Smooth muscle cell of the coronary artery (primary cell): Measurements from ENCODE around the gene TOR4A. TPM values are rescaled to one million over a fixed set of nuclear protein-coding genes. Genes with fewer than 3 reads are reported as not detected.

ENCODE experiments used
- total RNA-seq: library from RNA; depleted of rRNA; stranded (reverse); fragments of >200 nt; gene quantifications from 2 replicates; pipeline ENCODE4 v1.2.3, GENCODE V29; 2014; ENCODE audit warnings: low replicate concordance

Gene TOR4A
- total RNA-seq, result 1.9 and 16.6 TPM in 2 replicates

DNA sequence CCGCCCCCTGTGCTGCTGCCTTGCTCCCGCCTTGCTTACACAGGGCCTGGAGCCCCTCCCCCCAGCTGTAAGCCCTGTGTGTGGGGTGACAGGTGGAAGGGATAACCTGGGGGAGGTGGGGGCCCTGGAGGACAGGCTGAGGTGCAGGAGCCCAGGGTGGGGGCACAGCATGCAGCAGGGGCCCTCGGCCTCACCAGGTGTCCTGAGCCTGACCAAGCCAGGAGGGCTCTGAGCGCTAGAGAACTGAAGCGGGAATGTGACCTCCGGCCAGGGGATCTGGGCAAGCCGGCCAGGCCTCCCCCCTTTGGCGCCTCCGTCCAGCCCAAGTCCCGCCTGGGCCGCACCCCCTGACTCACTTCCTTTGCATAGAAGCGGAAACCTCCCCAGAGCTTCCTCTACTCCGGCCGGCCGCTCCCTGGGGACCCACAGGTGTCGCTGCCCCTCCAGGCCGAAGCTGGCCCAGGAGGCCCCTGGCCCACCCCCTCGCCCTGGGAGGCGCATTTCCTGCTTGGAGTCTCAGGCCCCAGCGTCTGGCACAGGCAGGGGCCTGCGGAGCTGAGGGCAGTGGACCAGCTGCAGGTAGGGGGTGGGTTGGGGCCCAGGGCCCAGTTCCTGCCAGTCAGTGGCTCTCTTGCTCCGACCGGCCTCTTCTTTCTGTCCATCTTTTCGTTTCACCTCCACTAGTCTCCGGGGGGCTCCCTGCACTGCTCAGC lies at the start of gene TOR4A:
TOR4A (plus strand) TSS at position 398 of the 713 bp plus-strand sequence. CDS start 964 bp downstream, outside the sequence.

DNA sequence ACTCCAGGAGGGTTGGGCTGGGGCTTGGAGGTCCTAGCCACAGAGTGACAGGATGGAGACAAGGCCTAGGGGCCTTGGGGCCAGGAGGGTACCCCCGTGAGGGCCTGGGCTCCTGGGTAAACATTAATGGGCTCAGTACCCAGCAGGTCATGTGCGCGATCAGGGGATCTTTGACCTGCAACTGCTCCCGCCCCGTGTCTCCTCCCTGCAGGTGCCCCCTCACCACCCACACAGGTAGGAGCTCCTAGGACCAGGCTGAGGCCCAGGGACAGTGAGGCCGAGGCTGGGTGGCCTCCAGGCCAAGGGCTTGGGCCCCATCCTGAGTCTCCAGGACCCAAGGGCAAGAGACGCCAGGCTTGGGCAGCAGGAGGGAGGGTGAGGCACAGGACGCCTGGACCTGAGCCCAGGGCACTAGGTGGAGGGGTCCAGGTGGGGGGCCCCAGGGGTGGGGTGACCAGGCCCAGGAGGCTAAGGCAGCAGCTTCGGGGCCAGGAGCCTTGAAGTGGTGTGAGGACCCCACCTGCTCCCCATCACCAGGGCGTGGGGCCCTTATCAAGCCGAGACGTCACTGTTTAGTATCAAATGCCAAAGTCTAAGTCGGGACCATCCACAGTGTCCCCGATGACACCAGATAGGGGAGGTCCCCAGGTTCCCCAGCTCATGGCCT lies 46.7 kb upstream of the TOR4A start, which contains the start of gene SLC34A3:
SLC34A3 (plus strand) TSS at position 197 of the 667 bp plus-strand sequence. CDS start 802 bp downstream, outside the sequence.

DNA sequence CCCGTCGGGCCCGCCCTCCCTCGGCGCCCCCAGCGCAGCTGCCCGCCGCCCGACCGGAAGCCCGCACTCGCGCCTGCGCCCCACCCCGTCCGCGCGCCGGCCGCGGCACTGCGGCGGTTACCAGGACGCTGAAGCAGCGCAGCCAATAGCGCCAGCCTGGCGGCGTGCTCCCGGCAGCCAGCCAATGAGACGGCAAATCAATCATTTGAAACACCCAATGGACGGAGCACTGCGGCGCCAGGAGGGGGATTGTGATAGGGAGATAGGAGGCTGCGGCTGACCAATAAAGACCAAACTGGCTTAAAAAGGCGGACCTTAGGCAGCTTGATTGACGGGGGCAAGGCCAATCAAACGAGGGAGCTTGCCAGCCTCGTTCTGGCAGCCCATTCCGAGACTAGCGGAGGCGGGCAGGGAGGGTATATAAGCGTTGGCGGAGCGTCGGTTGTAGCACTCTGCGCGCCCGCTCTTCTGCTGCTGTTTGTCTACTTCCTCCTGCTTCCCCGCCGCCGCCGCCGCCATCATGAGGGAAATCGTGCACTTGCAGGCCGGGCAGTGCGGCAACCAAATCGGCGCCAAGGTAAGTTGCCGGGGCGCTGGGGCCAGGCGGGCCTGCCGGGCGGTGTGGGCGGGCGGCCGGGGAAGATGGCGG lies 36.6 kb upstream of the TOR4A start, which contains the start of gene TUBB4B:
TUBB4B (plus strand) TSS at position 447 of the 649 bp plus-strand sequence; CDS start at position 521, 74 bp downstream.

DNA sequence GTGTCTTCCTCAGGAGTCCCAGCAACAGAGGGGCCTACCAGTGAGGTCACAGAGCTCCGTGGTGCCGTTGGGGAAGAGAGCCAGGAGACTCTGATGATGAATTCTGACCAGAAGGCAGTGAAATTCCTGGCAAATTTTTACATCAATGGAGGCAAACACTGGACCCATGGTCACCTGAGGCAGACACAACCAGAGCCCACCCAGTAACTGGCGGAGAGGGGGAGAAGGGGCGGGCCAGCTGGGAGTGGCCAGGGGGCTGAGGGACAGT lies 26.4 kb upstream of the TOR4A start, which contains the start of gene STPG3:
STPG3 (plus strand) TSS at position 93 of the 268 bp plus-strand sequence; CDS start at position 94, 1 bp downstream.

DNA sequence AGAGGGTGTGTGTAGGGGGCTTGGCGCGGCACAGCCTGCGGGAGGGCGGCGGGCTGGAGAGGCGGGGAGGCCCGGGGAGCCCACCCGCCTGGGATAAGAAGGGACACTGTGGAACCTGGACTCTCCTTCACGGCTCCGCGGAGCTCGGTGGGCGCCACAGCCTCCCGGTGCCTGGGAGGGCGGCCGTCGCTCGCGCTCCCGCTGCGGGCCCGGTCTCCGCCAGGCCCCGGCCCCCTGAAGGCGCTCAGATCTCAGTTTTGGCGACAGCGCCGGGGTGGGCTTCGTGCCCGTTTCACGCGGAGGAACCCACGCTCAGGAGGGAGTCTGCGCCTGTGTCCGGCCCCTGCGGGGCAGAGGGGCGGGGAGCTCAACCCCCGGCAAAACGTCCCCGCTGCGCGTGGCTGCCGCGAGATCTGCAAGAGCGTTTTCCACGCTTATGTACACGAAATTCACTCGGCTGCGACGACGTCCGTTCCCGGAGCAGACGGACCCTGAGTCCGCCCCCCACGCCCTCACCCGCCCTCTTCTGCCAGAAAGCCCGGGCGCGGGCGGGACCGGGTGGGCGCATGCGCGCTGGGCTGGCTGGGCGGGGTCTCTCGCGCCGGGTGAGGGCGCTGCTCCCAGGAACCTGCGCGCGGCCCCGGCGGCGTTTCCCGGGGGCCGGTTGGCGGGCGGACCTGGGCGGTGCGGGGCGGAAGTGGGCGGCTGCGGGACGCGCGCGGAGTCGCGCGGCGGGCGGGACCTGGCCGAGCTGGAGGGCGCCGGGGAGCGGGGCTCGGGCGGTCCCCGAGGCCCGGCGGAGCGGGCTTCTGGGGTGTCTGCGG lies 22.7 kb upstream of the TOR4A start, which contains the start of gene NELFB:
NELFB (plus strand) TSS at position 704 of the 824 bp plus-strand sequence.

DNA sequence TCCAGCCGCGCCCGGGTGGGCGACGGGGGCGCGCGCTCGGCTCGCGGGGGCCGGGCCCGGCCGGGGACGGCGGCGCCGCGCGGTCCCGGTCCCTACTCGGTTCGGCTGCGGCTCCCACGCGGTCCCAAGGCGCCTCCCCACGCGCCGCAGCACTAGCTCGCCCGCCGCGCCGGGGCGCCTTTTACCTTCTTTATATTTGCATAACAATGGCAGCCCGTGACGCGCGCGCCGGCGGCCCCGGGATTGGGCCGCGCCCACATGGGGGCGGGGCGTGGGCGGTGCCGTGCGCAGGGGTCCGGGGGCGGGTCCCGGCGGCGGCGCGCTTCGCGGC lies 24.6 kb downstream of the TOR4A start, which contains the start of gene NRARP:
NRARP (minus strand) TSS at position 154 of the 331 bp plus-strand sequence. CDS start 343 bp downstream, outside the sequence.

Other genes starting within 250 kb of the TOR4A start
- gene ABCA2, start 249.5 kb upstream of the TOR4A start, total RNA-seq, result 13.4 and 39.3 TPM in 2 replicates
- not detected in 2 replicates for gene FUT7, start 245.6 kb upstream of the TOR4A start, total RNA-seq
- gene NPDC1, start 231.5 kb upstream of the TOR4A start, total RNA-seq, result 9.5 and 11.6 TPM in 2 replicates
- not detected in 2 replicates for gene ENTPD2, start 223.7 kb upstream of the TOR4A start, total RNA-seq
- under 0.01 and 2.2 TPM in 2 replicates for gene SAPCD2, start 207.2 kb upstream of the TOR4A start, total RNA-seq
- gene UAP1L1, start 200.2 kb upstream of the TOR4A start, total RNA-seq, result 12.3 and 12.9 TPM in 2 replicates
- 69.0 and 76.6 TPM in 2 replicates for gene MAN1B1, start 190.7 kb upstream of the TOR4A start, total RNA-seq
- gene DPP7, start 163.0 kb upstream of the TOR4A start, total RNA-seq, result 93.0 and 99.2 TPM in 2 replicates
- under 0.01 TPM in 1 of 2 replicates, not detected in the other for gene GRIN1, start 138.6 kb upstream of the TOR4A start, total RNA-seq
- gene LRRC26, start 107.7 kb upstream of the TOR4A start, total RNA-seq, result not detected in 2 replicates
- not detected in 2 replicates for gene TMEM210, start 105.7 kb upstream of the TOR4A start, total RNA-seq
- 20.3 and 24.0 TPM in 2 replicates for gene ANAPC2, start 89.2 kb upstream of the TOR4A start, total RNA-seq
- 52.3 and 82.1 TPM in 2 replicates for gene SSNA1, start 89.0 kb upstream of the TOR4A start, total RNA-seq
- gene TPRN, start 77.0 kb upstream of the TOR4A start, total RNA-seq, result 1.5 and 4.6 TPM in 2 replicates
- 23.2 and 25.3 TPM in 2 replicates for gene TMEM203, start 72.1 kb upstream of the TOR4A start, total RNA-seq
- 1.6 and 3.2 TPM in 2 replicates for gene NDOR1, start 72.0 kb upstream of the TOR4A start, total RNA-seq
- not detected in 2 replicates for gene RNF208, start 55.5 kb upstream of the TOR4A start, total RNA-seq
- 0.12 and 0.30 TPM in 2 replicates for gene CYSRT1, start 52.6 kb upstream of the TOR4A start, total RNA-seq
- under 0.01 TPM in 1 of 2 replicates, not detected in the other for gene RNF224, start 50.2 kb upstream of the TOR4A start, total RNA-seq
- not detected in 2 replicates for gene SLC34A3, start 46.8 kb upstream of the TOR4A start, total RNA-seq
- gene TUBB4B, start 36.4 kb upstream of the TOR4A start, total RNA-seq, result 117 and 143 TPM in 2 replicates
- not detected in 2 replicates for gene STPG3, start 26.4 kb upstream of the TOR4A start, total RNA-seq
- 51.3 and 54.2 TPM in 2 replicates for gene NELFB, start 22.4 kb upstream of the TOR4A start, total RNA-seq
- 0.30 and 0.47 TPM in 2 replicates for gene NRARP, start 24.5 kb downstream of the TOR4A start, total RNA-seq
- 8.3 and 13.5 TPM in 2 replicates for gene EXD3, start 145.4 kb downstream of the TOR4A start, total RNA-seq
- 0.38 and 0.47 TPM in 2 replicates for gene NOXA1, start 145.7 kb downstream of the TOR4A start, total RNA-seq
- 0.15 TPM in 1 of 2 replicates, not detected in the other for gene ENTPD8, start 163.6 kb downstream of the TOR4A start, total RNA-seq
- gene NSMF, start 181.6 kb downstream of the TOR4A start, total RNA-seq, result 9.6 and 18.9 TPM in 2 replicates